Right cardiac atrium (tissue), 5 donors: ENCODE data around the gene CROCC2. TPM values are rescaled to one million over a fixed set of nuclear protein-coding genes. Genes with fewer than 3 reads are reported as not detected.

Experiments
- ATAC-seq, 2 donors: fragments of 200-7000 bp; cut with Tn5 transposase; one replicate each; pipeline versions ENCODE4 v1.8.0 to v1.9.1; 2020; ENCODE audit warnings: moderate library complexity in 2 of 2, mild to moderate bottlenecking in 1 of 2
- DNase-seq, 3 donors: peaks; one replicate each; pipeline ENCODE4 v3.0.0-alpha.2; 2020
- H3K27ac ChIP-seq: one replicate; pipeline ENCODE4 v1.5.1; 2013; ENCODE audit warnings: mild to moderate bottlenecking, low read length, control low read depth, moderate library complexity
- H3K27me3 ChIP-seq: one replicate; pipeline ENCODE4 v1.6.1; 2013; ENCODE audit not compliant: control insufficient read depth, insufficient read depth
- H3K4me1 ChIP-seq: one replicate; pipeline ENCODE4 v1.6.1; 2013; ENCODE audit warnings: low read length; ENCODE audit not compliant: control insufficient read depth, insufficient read depth
- H3K4me3 ChIP-seq: one replicate; pipeline ENCODE4 v1.5.1; 2013; ENCODE audit warnings: low read length, control low read depth
- H3K9me3 ChIP-seq: one replicate; pipeline ENCODE4 v1.6.1; 2013; ENCODE audit warnings: low read length; ENCODE audit not compliant: control insufficient read depth
- WGBS: extraction: QIAGEN DNeasy Blood & Tissue Kit; methylation state at CpG from one replicate; pipeline ENCODE4 v1.1.7; 2013; 5-methylcytosine and 5-hydroxymethylcytosine counted together
- intact Hi-C, 4 donors: fragments of 100-400 bp; cut with DNase I; formaldehyde crosslinking; loops; one replicate each; pipeline versions ENCODE4 v1.11.0 to v1.14.0; 2022 to 2023
- polyA plus RNA-seq: library from polyadenylated mRNA; stranded (reverse); fragments of 200-250 nt; gene quantifications from one replicate; pipeline ENCODE4 v1.2.3, GENCODE V29; 2013
- total RNA-seq, 4 donors: library from RNA; stranded (reverse); fragmentation: NEBNext Ultra II Directional; extraction: Animal tissue kit (Norgen Biotek cat#: 25700); gene quantifications; one replicate each; pipeline ENCODE4 v1.2.1, GENCODE V29; 2021
- donor health status: healthy with polysubstance abuse.
- donor health status: DM: no; HTN: yes; CAD: no.
- donor health status: DM: no; HTN: no; CAD: no.
- donor health status: DM: no; HTN: yes; CAD: no; lungs with severe emphysema.
- donor health status: DM: yes; HTN: yes; CAD: no.

Gene CROCC2
- total and polyA plus RNA-seq, 5 donors = 0.03 TPM; not detected in 4

DNA sequence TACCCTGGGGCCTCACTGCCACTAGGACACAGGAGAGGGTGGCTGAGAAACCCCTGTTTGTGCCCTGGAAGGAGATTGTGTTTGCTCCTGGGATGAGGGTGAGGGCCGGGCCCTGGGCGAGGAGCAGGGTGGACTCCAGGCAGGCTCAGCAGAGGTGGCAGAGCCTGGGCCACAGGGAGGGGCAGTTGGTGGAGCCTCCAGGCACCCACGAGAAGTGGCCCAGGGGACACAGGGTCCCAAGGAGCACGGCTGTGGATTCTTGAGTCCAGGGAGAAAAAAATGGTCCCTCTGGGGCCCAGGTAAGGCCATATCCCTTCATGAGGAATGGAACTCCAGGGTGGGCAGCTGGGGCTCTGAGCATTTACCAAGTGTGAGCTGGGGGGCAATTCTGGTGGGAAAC lies 18.5 kb upstream of the CROCC2 start:
- Histone ChIP-seq H3K9me3 (no peaks in the 10 kb centered on the region), H3K27ac (no peak overlapping the region), H3K4me1 (no peaks in the 10 kb centered on the region), H3K27me3 (no peaks in the 10 kb centered on the region), H3K4me3 (no peak overlapping the region)
- ATAC-seq (no peak), DNase-seq (peak in 2 of 3 donors; percentile 20 to 28)
- 88% methylated on average over 4 of the region's 4 CpGs for WGBS
- intact Hi-C loops = no loop called here

- DNase-seq (peak; percentile 4 to 49 (median 24)), ATAC-seq (no peak)
- H3K27ac ChIP-seq = no peak overlapping the region
- no peak overlapping the region for H3K4me3 ChIP-seq
- no peaks in the 10 kb centered on the region for H3K27me3 ChIP-seq
- WGBS = 88% methylated on average over 37 of the region's 37 CpGs
- intact Hi-C loops = no loop called here
- H3K4me1 ChIP-seq = no peaks in the 10 kb centered on the region
- H3K9me3 ChIP-seq = no peaks in the 10 kb centered on the region
Measured at GRCh38 chr2:240888130-240888889, 17.8 kb upstream of the CROCC2 start.

GRCh38 chr2:240888890-240889573 lies 17.1 kb upstream of the CROCC2 start:
- intact Hi-C loops = no loop called here
- Histone ChIP-seq H3K4me3 (no peak overlapping the region), H3K27me3 (no peaks in the 10 kb centered on the region), H3K9me3 (no peaks in the 10 kb centered on the region), H3K27ac (no peak overlapping the region), H3K4me1 (no peaks in the 10 kb centered on the region)
- WGBS = 85% methylated on average over 11 of the region's 11 CpGs
- DNase-seq = peak; percentile 6 to 25 (median 13)
- ATAC-seq = no peak

DNA sequence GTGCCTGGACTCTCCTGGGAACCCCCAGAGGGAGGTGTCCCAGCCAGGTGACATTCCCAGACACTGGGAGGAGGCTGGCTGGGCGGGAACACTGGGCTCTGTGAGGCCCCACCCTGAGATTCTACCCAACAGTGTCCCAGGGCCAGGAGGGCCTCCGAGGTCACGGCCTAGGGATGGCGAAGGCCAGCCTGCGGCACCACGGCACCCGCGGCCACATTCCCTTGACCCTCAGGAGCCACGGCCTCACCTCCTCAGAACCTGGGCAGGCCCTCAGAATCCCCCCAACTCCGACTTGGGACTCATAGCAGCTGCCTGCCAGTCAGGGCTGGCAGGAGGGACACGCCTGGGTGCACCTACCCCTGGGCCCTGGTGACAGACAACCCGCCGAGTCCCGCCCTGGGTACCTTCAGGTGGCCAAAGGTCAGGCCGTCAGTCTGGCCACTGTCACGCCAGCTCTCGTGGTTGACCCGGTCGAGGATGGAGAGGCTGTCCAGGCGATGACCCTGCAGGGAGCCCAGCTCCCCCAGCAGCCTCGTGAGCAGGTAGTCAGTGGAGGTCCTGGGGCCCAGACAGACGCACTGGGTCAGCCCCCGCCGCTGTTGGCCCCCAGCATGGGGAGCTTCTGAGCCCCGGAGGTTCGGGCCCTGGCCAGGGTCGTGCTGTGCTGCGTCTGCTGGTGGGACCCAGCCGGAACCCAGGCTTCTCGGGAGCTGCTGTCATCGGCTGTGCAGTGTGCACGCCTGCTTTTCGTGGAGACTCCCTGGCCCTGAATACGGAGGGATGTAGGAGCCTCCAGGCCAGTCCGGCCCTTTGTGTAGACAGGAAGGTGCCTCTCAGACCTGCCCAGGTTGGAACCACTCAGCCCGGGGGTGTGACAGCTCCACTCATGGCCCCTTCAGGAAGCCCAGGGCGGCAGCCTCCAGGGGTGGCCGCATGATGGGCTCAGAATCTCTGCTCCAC lies 16.3 kb upstream of the CROCC2 start:
- 86% methylated on average over 38 of the region's 38 CpGs for WGBS
- peak; percentile 8 to 37 (median 35) for DNase-seq
- Histone ChIP-seq H3K4me1 (no peaks in the 10 kb centered on the region), H3K9me3 (no peaks in the 10 kb centered on the region), H3K4me3 (no peak overlapping the region), H3K27ac (no peak overlapping the region), H3K27me3 (no peaks in the 10 kb centered on the region)
- no peak for ATAC-seq
- intact Hi-C loops = no loop called here

DNA sequence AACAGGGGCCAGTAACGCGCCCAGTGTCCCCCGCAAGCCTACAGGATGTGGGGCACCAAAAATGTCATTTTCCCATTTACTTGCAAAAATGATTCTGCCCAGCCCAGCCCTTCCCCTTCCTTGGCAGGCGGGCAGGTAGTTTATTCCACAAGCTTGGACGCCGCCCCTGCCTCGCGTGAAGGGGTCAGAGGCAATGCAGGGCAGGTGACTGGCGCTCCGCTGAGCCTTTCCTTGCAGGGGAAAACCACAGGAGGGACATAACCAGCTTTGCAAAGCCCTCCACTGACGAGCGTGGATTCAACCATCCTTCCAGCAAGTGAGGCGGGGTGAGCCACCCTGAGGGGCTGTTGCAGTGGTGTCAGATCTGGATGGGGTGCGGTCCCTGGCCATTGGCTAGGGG lies 15.4 kb upstream of the CROCC2 start:
- Histone ChIP-seq H3K27me3 (no peaks in the 10 kb centered on the region), H3K4me1 (no peaks in the 10 kb centered on the region), H3K27ac (no peak overlapping the region), H3K9me3 (no peaks in the 10 kb centered on the region), H3K4me3 (no peak overlapping the region)
- WGBS = 76% methylated on average over 14 of the region's 14 CpGs
- ATAC-seq = no peak
- peak in 1 of 3 donors; percentile 36 for DNase-seq
- intact Hi-C loops = no loop called here

DNA sequence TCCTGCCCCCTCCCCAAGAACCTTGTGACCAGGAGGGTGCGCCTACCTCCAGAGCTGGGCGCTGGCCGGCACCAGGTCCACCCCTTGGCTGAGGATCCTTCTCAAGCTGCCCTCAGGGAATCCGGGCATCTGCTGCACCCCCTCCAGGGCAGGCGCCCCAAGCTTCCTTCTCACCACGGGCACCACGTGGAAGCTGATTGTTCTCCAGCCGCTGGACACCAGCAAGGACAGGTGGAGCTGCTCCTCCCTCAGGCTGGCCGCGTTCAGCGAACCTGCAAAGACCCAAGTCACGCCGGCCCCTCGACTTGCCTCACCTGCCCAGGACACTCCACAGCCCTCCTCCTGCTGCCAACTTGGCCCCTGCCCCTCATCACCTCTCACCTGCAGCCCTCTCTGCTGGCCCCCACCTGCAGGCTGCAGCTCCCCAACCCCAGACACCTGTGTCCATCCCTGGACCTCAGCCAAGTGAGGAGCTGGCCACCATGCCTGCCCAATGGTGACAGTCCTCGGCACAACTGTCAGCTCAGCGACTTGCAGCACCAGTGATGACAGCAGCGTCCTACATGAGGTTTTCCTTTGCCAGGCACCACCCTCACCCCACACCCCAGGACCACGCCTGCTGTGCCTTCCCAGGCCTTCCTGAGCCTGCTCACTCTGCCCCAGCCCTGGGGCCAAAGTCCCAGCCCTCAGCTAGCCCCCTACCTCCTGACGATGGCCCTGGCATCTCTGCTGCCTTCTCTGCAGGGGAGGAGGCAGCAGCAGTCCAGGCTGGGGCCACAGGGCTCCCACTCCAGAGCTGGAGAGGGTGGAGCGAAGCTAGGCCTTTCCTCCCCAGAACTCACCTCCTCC lies 14.4 kb upstream of the CROCC2 start:
- Histone ChIP-seq H3K4me3 (no peak overlapping the region), H3K27me3 (no peaks in the 10 kb centered on the region), H3K4me1 (no peaks in the 10 kb centered on the region), H3K9me3 (no peaks in the 10 kb centered on the region), H3K27ac (no peak overlapping the region)
- DNase-seq (peak; percentile 4 to 47 (median 37)), ATAC-seq (no peak)
- intact Hi-C loops = no loop called here
- WGBS = 74% methylated on average over 20 of the region's 20 CpGs

DNA sequence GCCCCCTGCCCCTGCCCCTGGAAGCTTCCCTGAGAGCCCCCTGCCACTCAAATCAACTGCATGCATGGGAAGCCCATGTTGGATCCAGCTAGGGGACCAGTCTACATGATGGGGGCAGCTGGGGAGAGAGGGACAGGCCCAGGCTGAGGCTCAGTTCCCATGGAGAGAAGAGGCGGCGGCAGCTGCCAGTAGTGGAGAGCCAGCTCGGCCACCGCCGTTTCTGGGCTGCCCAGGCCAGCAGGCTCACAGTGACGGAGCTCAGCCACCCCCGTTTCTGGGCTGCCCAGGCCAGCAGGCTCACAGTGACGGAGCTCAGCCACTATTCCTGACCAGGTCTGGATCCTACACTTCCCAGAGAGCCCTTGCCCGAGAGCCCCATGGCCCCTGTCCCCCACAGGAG lies 13.8 kb upstream of the CROCC2 start:
- WGBS = 70% methylated on average over 9 of the region's 9 CpGs
- no peak overlapping the region for H3K27ac ChIP-seq
- no peaks in the 10 kb centered on the region for H3K4me1 ChIP-seq
- no peak overlapping the region for H3K4me3 ChIP-seq
- intact Hi-C loops = no loop called here
- ATAC-seq (no peak), DNase-seq (peak in 2 of 3 donors; percentile 37 to 41)
- no peaks in the 10 kb centered on the region for H3K27me3 ChIP-seq
- no peaks in the 10 kb centered on the region for H3K9me3 ChIP-seq

GRCh38 chr2:240892925-240893324 lies 13.2 kb upstream of the CROCC2 start:
- 82% methylated on average over 12 of the region's 12 CpGs for WGBS
- no peak for ATAC-seq

GRCh38 chr2:240893363-240893844 lies 12.7 kb upstream of the CROCC2 start:
- intact Hi-C loops = no loop called here
- ATAC-seq (peak in 1 of 2 donors; percentile 6), DNase-seq (peak; percentile 16 to 49 (median 49))
- H3K27me3 ChIP-seq = no peaks in the 10 kb centered on the region
- no peak overlapping the region for H3K4me3 ChIP-seq
- 64% methylated on average over 17 of the region's 17 CpGs for WGBS
- H3K9me3 ChIP-seq = no peaks in the 10 kb centered on the region
- no peak overlapping the region for H3K27ac ChIP-seq
- no peaks in the 10 kb centered on the region for H3K4me1 ChIP-seq

More at GRCh38 chr2:240892925-240893324, 13.2 kb upstream of the CROCC2 start:
- Histone ChIP-seq H3K27ac (no peak overlapping the region), H3K9me3 (no peaks in the 10 kb centered on the region), H3K27me3 (no peaks in the 10 kb centered on the region), H3K4me1 (no peaks in the 10 kb centered on the region), H3K4me3 (no peak overlapping the region)
- DNase-seq = peak in 1 of 3 donors; percentile 33
- intact Hi-C loops = no loop called here

GRCh38 chr2:240894006-240894405 lies 12.1 kb upstream of the CROCC2 start:
- Histone ChIP-seq H3K27me3 (no peaks in the 10 kb centered on the region), H3K4me3 (no peak overlapping the region), H3K4me1 (no peaks in the 10 kb centered on the region), H3K27ac (no peak overlapping the region), H3K9me3 (no peaks in the 10 kb centered on the region)
- 88% methylated on average over 9 of the region's 9 CpGs for WGBS
- DNase-seq (peak in 1 of 3 donors; percentile 18), ATAC-seq (no peak)
- intact Hi-C loops = no loop called here
